Gastroesophageal sphincter (tissue), 4 donors: ENCODE data around the gene PSORS1C2. TPM values are rescaled to one million over a fixed set of nuclear protein-coding genes. Genes with fewer than 3 reads are reported as not detected.

Source experiments
- ATAC-seq: fragments of 150-250 bp; one replicate; pipeline ENCODE4 v1.9.1; 2016; ENCODE audit warnings: mild to moderate bottlenecking, moderate library complexity
- H3K27ac ChIP-seq, 4 donors: fragments of 200-600 bp; sonication (generic) in 3 of 4; 1 replicate in 3 of 4; 2 replicates in 1 of 4; pipeline ENCODE4 v1.5.1; 2016 to 2019
- H3K27me3 ChIP-seq: fragments of 200-600 bp; sonication (generic); one replicate; pipeline ENCODE4 v1.5.1; 2019
- H3K36me3 ChIP-seq, 2 donors: fragments of 200-600 bp; sonication (generic); one replicate each; pipeline ENCODE4 v1.5.1; 2019; ENCODE audit warnings: control low read depth in 1 of 2
- H3K4me1 ChIP-seq, 3 donors: fragments of 200-600 bp; sonication (generic); 1 replicate in 2 of 3; 2 replicates in 1 of 3; pipeline ENCODE4 v1.5.1; 2016 to 2019; ENCODE audit warnings: control low read depth in 2 of 3
- H3K4me3 ChIP-seq, 2 donors: fragments of 200-600 bp; sonication (generic); one replicate each; pipeline ENCODE4 v1.5.1; 2019; ENCODE audit warnings: mild to moderate bottlenecking in 1 of 2, moderate library complexity in 1 of 2
- H3K9me3 ChIP-seq, 3 donors: fragments of 200-600 bp; sonication (generic); one replicate each; pipeline ENCODE4 v1.5.1; 2017 to 2019; ENCODE audit warnings: control low read depth in 2 of 3
- EP300 ChIP-seq: sonication (generic); formaldehyde crosslinking; IDR thresholded peaks from one replicate; pipeline ENCODE4 v1.6.1; 2017; ENCODE audit warnings: antibody characterized with exemption, mild to moderate bottlenecking
- POLR2A ChIP-seq, 2 donors: fragments of 450-650 bp; IDR thresholded peaks; one replicate each; pipeline ENCODE4 v1.6.1; 2017; ENCODE audit warnings: antibody characterized with exemption in 2 of 2, mild to moderate bottlenecking in 2 of 2, moderate library complexity in 1 of 2
- POLR2AphosphoS5 ChIP-seq: sonication (generic); formaldehyde crosslinking; IDR thresholded peaks from one replicate; pipeline ENCODE4 v1.6.1; 2017; ENCODE audit warnings: antibody characterized with exemption
- WGBS, 2 donors: methylation state at CpG; one replicate each; pipeline ENCODE4 v1.1.5; 2018; ENCODE audit warnings: low coverage in 1 of 2; 5-methylcytosine and 5-hydroxymethylcytosine counted together
- total RNA-seq, 4 donors: library from RNA; depleted of rRNA; stranded (reverse); fragments of >200 nt; gene quantifications; one replicate each; pipeline ENCODE4 v1.1.0, GENCODE V29; 2016
- TF ChIP-seq, protein P1 (sequence below), 4 experiments: fragments of 200-600 bp in 2 of 4; fragments of 450-650 bp in 2 of 4; sonication (generic) in 1 of 4; IDR thresholded peaks; one replicate each; pipeline ENCODE4 v1.5.1; 2017 to 2019; ENCODE audit warnings: antibody characterized with exemption in 4 of 4, mild to moderate bottlenecking in 2 of 4, moderate library complexity in 2 of 4

The PSORS1C2 gene
- total RNA-seq, 4 donors from 2014 or later = not detected

- H3K4me3 ChIP-seq = no peak overlapping the region
- H3K36me3 ChIP-seq = peaks cover 0 to 18% of the 10 kb centered on the region in 2 donors
- 58 to 90% methylated on average over 4 to 6 of the region's 19 CpGs for WGBS, 2 donors
- no peak overlapping the region for H3K27ac ChIP-seq
- peaks cover 0 to 27% (median 14%) of the 10 kb centered on the region in 3 donors for H3K4me1 ChIP-seq
- TF ChIP-seq, protein P1, sequence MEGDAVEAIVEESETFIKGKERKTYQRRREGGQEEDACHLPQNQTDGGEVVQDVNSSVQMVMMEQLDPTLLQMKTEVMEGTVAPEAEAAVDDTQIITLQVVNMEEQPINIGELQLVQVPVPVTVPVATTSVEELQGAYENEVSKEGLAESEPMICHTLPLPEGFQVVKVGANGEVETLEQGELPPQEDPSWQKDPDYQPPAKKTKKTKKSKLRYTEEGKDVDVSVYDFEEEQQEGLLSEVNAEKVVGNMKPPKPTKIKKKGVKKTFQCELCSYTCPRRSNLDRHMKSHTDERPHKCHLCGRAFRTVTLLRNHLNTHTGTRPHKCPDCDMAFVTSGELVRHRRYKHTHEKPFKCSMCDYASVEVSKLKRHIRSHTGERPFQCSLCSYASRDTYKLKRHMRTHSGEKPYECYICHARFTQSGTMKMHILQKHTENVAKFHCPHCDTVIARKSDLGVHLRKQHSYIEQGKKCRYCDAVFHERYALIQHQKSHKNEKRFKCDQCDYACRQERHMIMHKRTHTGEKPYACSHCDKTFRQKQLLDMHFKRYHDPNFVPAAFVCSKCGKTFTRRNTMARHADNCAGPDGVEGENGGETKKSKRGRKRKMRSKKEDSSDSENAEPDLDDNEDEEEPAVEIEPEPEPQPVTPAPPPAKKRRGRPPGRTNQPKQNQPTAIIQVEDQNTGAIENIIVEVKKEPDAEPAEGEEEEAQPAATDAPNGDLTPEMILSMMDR (IDR thresholded peaks at IDR 0.05) = no peak
- no peak for TF ChIP-seq EP300
- no peak for TF ChIP-seq POLR2AphosphoS5
- TF ChIP-seq POLR2A (IDR thresholded peaks at IDR 0.05) = no peak
- no peaks in the 10 kb centered on the region for H3K9me3 ChIP-seq
- ATAC-seq = no peak
- no peaks in the 10 kb centered on the region for H3K27me3 ChIP-seq
Observed at GRCh38 chr6:31161216-31162126, 22.6 kb upstream of the PSORS1C2 start.

- Histone ChIP-seq H3K27ac (peak overlapping the region in 3 of 4 donors; percentile 78 to 83 (median 82)), H3K4me3 (peak overlapping the region; percentile 45 to 70), H3K36me3 (peaks cover 0 to 37% of the 10 kb centered on the region in 2 donors), H3K9me3 (no peaks in the 10 kb centered on the region), H3K4me1 (peaks cover 0 to 27% (median 14%) of the 10 kb centered on the region in 3 donors), H3K27me3 (no peaks in the 10 kb centered on the region)
- 4 to 5% methylated on average over 4 to 23 of the region's 35 CpGs for WGBS, 2 donors
- no peak for ATAC-seq
- no peak for TF ChIP-seq EP300
- TF ChIP-seq, protein P1 (IDR thresholded peaks at IDR 0.05) = no peak
- no peak for TF ChIP-seq POLR2AphosphoS5
- TF ChIP-seq POLR2A (IDR thresholded peaks at IDR 0.05) = no peak
Observed at GRCh38 chr6:31158863-31159855, 20.3 kb upstream of the PSORS1C2 start.

DNA sequence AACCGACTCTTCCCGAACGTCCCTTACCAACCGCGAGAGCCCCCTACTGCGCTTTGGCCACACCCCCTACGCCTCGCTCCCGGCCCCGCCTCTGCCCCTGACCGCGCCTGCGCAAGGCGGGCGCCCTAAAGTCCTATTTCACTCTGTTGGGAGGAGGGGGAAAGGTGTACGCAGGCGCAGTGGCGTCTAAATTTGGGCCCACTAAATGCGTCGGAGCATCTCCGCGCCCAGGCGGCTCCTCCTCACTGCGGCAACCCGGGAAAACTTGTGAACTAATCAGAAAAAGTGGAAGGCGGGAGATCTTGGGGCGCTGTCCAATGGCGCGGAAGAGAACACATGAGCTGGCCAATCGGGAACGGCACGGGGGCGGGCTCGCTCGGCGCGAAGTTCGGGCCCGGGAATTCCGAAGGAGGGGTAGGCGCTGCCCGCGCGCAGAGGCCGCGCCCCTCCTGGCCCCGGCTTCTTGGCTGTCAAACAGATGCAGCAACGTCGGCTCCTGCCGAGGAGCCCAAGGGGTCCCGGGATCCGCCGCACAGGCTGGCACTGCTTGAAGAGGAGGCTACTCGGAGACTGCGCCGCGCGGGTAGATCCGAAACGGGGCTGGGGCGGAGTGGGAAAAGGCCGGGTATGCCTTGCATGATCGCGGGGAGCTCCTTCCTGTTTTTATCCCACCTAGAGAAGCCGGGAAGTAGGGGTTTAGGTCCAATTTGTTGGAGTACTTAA is 19.4 kb upstream of the PSORS1C2 start, which contains the start of gene TCF19:
TCF19 (plus strand) TSS at position 450 of the 723 bp plus-strand sequence. CDS start 881 bp downstream, outside the sequence.
- peak; percentile 98 for ATAC-seq
- Histone ChIP-seq H3K27me3 (no peaks in the 10 kb centered on the region), H3K36me3 (peaks cover 0 to 45% of the 10 kb centered on the region in 2 donors), H3K27ac (peak within 1 kb of the TSS; percentile 36 to 87 (median 82)), H3K9me3 (no peaks in the 10 kb centered on the region), H3K4me1 (peaks cover 0 to 27% (median 14%) of the 10 kb centered on the region in 3 donors), H3K4me3 (peak within 1 kb of the TSS; percentile 45 to 70)
- TF ChIP-seq POLR2AphosphoS5 (peak; percentile 48), POLR2A (IDR thresholded peaks at IDR 0.05) (no peak)
- WGBS, 2 donors = 0% methylated on average over 12 to 13 of the region's 65 CpGs

DNA sequence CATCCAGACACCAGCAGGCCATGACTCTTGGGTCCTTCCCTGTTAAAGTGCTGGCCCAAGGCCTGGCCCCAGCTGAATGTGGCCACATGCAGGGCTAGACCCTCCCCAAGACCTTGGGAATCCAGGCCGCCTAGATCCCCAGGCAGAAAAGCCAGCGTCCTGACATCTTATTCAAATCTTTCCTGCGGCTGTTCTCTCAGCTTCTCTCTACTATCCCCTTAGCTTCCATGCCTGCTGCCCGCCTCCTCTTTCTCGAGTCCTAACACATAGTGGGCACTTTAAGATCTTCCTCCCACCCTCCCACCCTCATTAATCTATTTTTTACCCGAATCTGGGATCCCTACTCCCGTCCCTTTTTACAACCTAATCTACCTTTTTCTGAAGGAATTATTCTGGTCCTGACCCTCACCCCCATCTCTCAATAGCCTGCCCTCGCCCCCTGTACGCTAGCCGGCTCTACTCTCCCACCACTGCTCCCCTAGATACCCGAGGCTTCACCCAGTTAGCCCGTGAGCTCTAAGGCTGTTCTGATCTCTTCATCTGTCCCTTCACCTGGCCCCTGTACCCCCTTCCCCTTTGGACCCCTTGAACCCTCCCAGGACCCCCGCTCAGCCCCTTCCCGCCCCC is 18.8 kb upstream of the PSORS1C2 start, which contains the start of gene CCHCR1:
CCHCR1 (minus strand) TSS at position 290 of the 627 bp plus-strand sequence; CDS start at position 88, 202 bp downstream.
- peak within 1 kb of the TSS; percentile 45 to 70 for H3K4me3 ChIP-seq
- no peak for ATAC-seq
- H3K9me3 ChIP-seq = no peaks in the 10 kb centered on the region
- TF ChIP-seq POLR2AphosphoS5 = no peak
- TF ChIP-seq EP300 = no peak
- no peak for TF ChIP-seq POLR2A (IDR thresholded peaks at IDR 0.05)
- TF ChIP-seq, protein P1 (IDR thresholded peaks at IDR 0.05) = no peak
- WGBS, 2 donors = 5 to 12% methylated on average over 11 to 12 of the region's 14 CpGs
- peak within 1 kb of the TSS; percentile 36 to 87 (median 82) for H3K27ac ChIP-seq
- peaks cover 0 to 40% of the 10 kb centered on the region in 2 donors for H3K36me3 ChIP-seq
- H3K4me1 ChIP-seq = peaks cover 0 to 27% (median 14%) of the 10 kb centered on the region in 3 donors
- no peaks in the 10 kb centered on the region for H3K27me3 ChIP-seq
